Stromal cell of bone marrow (primary cell): ENCODE results near the gene GASK1A.
"Not testable (repeated sequence)": the region's sequence is repeated elsewhere in the genome, so short reads cannot be mapped to it uniquely, and the experiment has no call there.

ENCODE experiments used
- DNase-seq: peaks from one replicate; pipeline ENCODE4 v3.0.0-alpha.2; 2012; ENCODE audit warnings: low read depth

The GASK1A gene

DNA sequence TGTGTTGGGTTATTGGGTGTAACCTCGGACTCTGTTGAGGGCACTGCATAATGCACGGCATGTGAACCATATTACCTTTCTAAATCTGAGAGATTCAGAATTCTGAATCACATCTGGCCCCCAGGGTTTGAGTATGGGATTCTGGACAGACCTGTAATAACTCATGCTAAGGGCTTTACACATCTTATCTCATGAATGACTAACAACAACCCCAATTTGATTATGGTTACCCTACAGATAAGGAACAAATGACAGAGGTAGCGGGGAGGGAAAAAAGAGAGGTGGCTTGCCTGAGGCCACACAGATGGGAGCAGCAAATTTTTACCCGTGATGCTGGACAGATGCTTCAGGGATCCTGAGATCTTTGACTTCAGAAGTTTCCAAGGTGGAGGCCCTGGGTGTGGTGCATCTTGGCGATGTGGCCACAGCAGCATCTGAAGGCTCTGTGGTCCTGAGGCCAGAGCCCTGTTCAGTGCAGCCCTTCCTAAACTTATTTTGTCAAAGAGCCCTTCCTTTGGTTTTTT lies 83.0 kb downstream of the GASK1A start:
- no peak for DNase-seq

DNA sequence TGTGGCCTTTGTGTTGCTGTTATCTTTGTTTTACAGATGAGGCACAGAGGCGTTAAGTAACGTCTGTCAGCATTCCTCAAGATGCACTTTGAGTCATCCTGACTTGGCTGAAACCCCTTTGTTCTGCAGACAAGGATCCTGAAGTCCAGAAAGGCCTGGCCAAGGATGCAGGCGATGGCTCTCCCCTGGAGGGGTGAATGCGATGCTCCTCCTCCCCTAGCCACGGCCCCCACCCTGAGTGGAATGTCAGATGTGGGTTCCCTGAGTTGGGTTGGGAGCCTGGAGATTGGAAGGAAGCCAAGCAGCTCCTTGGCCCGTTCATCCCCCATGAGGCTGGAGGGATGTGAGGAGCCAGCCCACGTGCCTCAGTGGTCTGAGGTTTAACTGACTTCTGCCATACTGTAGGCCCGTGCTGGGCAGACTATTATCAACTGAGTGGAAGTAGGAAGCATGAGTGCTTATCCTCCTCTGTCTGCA lies 83.5 kb downstream of the GASK1A start:
- no peak for DNase-seq

DNA sequence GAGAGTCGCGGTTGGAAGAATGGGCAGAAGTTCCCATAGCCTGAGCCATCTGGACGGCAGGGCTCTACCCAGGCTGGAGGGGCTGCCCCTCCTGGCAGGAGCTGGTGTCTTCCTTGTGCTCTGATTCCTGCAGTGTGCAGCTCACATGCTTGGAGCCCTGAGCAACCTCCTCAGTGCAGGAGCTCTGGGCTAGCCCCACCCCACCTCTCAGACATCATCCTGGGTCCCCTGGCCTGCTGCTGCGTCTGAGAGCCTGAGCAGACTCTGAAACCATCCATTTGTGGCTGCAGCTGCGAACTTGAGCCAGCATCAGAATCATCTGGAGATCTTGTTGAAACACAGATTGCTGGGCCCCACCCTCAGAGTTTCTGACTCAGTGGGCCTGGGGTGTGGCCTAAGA lies 84.0 kb downstream of the GASK1A start:
- DNase-seq: no peak

DNA sequence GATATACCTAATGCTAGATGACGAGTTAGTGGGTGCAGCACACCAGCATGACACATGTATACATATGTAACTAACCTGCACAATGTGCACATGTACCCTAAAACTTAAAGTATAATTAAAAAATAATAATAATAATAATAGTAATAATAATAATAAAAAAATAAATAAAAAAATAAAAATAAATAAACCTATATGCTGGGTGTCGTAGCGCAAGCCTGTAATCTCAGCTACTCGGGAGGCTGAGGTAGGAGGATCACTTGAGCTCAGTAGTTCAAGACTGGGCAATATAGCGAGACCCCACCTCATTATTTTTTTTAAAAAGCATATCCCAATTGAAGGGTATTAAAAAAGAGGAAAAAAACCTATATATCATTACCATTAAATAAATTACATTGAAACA lies 91.6 kb downstream of the GASK1A start:
- not testable (repeated sequence) for DNase-seq

DNA sequence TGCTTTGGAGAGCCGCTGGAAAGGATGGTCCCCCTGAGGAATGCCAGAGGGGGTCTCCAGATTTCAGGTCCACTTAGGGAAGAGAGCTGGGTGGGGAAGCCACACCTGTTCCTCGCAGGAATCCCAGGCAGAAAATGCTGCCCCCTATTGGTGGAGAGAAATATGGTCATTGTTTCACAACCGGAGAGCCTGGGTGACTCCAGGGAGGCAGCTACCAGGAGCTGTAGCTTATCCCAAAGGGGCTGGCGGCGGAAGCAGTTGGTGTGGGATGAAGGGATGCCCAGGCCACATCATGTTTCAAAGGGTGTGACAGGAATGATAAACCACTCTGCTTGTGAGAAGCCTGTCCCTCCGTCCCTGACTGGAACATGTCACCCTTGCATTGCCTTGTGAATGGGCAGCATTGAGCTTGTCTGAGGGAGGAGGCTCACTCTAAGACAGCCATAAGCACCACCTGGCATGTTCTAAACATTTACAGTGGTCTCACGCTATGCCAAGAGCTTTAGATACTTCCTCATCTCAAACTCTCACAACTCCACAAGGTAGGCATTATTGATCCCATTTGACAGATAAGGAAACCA lies 92.3 kb downstream of the GASK1A start:
- no peak for DNase-seq

DNA sequence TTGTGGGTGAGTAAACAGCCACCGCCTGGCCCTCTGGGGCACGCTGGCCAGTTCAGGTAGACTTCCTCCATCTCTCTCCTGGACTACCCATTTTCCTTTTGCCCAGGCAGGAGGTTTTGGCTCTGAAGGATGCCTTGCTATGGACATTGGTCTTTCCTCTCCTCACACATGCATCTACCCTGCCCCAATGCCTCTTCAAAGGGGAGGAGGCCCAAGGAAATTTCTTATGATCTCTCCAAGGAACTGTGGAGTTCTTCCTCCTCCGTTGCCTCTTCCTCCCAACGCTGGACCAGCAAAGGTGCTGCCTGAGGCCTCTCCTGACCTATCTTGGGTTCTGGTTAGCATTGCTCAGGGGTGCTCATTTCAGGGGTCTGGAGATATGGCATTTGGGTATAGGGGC lies 93.2 kb downstream of the GASK1A start:
- no peak for DNase-seq

DNA sequence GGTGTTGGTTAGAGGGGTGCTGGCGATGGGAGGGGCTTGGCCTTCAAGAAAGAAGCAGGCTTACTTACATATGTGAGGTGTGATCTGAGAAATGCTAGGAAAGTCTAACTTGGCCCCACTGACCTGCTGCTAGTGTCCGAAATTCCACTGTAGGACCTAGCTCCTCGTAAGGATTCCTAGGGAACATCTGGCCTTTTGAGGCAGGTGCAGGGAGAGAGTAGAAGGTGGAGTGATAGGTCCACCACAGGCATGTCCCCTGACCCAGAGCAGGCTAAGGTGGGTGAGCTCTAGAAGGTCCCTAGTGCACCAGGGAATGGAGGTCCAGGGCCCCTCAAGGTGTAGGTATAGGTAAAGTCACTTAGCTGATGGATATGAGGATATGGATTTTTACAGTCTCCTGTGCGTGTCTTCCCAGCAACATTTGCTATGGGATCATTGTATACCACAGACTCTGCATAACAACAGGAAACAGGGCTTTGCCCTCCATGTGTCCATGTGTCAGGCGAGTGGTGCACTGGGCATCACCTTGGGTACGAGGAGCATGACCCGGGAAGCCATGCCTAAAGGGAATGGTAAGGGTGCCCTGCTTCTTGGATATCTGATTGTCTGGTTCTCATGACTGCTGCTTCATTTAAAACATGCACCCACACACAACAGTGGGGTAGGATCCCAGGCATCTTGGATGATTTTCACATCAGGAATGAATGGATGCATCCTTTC lies 94.2 kb downstream of the GASK1A start:
- no peak for DNase-seq

DNA sequence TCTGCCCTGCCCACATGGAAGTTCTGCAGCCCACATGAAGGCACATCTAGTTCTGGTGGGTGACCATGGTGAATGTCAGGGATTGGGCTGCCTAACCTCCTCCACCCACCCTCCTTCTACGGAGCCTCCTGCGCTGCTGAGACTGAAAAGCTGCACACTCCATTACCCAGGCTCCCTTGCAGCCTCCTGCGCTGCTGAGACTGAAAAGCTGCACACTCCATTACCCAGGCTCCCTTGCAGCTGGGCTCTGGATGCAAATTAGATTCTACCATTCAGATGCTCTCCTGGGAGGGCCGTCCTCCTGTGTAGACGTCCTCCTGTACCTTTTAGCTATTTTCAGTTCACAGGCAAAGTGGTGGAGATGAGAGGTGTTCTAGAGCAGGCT lies 94.7 kb downstream of the GASK1A start:
- no peak for DNase-seq

DNA sequence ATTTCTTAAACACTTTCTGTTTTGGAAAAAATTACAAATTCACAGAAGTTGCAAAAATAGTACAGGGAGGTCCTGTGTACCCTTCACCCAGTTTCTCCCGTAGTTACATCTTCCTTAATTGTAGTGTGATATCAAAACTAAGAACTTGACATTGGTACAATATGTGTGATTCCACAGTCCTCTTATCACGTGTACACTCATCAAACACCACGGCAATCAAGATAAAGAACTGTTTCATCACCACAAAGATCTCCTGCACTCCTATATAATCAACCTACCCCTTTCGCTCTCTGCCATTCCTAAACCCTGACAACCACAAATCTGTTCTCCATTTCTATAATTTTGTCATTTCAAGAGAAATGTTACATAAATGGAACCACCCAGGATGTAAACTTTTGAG lies 95.4 kb downstream of the GASK1A start:
- no peak for DNase-seq

DNA sequence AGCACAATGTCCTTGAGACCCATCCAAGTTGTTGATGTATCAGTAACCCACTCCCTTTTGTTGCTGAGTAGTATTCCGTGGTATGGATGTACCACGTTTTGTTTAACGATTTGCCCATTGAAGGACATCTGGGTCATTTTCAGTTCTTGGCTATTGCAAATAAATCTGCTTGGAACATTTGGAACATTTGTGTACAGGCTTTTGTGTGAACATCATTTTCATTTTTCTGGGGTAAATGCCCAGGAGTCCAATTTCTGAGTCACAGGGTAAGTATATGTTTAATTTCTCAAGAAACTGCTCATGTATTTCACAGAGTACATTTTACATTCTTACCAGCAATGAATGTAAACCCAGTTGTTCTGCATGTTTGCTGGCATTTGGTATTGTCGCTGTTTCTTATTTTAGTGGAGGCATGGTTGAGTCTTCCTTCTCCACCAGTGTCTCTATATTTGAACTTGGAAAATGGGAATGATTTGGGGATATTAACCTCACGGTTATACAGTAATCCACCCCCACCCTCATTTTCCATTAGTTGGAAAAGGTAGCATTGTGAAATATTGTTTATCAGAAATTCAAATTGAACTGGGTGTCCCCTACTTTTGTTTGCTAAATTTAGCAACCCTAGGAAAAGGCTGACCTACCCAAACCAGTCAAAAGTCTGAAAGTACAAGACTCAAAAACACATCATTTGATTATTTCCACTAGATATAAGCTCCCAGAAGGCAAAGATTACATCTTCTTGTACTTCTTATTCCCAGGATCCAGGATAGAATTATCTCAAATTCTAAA lies 96.0 kb downstream of the GASK1A start:
- DNase-seq: no peak

DNA sequence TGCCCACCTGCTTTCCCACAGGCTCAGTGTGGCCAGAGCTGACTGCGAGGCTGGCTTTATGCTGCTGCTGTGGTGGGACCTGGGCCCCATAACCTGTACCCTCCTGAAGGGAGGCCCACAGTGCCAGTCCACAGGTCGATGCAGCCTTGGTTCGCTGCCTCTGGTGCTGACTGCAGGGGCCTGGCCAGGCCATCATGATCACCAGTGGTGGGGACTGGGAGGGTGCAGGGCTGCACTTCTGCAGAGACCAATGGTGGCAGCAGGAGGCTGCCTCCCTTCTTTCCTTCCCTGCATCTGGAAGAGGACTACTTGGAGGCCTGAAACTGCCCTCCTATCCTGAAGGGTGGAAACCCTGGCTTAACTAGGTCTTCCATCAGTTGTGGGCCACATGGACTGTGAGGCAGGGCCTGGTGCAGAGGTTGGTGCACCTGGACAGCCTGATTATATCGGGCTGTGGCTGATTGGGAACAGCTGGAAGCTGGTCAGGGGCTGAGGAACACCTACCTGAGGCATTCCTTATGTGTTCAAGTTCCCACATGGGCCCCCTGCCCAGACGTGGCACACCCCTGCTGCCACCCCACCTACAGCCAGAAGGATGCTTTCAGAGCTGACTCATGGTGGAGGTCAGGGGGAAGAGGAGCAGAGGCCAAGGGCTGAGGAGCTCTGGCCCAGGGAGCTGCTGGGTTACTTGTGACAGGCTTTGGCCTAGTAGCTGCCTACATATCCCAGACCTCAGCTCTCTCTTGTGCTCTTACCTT lies 97.0 kb downstream of the GASK1A start:
- DNase-seq: no peak

DNA sequence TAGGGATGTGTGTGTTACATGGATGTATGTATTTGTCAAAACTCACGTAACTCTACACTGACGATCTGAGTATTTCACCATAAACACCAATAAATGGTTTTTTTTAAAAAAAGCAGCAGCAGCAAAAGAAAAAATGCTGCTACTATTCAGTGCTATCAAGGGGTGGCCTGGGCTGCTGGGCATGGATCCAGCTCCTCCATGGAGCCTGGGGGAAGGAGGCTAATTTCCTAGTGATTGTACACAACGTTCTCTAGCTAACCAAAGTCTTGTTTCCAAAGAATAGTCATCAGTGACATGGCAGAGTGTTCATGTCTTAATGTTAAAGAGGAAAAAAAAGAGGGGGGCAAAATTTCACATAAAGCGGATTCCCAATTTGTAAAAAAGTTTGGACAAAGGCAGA lies 97.7 kb downstream of the GASK1A start:
- no peak for DNase-seq

DNA sequence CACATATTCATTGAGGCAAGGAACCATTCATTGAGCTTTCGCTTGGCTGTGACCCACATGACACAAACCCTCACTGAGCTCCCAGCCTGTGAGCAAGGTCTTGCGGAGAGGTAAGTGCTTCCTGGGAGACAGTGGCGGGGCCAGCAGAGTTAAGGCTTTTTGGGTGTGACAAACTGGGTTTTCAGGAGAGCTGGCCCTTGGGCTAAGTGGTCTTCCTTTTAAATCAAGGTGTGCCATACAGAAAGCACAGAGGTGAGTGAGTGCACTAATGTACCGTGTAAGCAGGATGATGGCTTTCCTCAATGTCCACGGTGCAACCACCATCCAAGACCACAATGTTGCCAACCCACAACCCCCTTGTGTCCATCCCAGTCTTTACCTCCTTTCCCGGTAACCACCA lies 98.2 kb downstream of the GASK1A start:
- DNase-seq: no peak

DNA sequence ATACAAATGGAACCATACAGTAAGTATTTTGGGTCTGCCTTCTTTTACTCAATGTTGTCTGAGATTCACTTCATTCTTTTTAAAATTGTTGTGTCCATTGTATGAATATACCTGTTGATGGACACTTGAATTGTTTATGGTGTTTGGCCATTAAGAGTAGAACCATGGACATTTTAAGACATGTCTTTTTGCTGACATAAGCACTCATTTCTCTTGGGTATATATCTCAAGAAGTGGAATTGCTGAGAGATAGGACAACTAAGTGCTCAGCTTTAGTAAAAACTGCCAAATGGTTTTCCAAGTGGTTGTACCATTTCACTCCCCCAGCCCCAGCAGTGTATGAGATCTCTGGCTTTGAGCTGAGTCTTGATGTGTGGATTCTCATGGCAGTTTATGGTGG lies 98.6 kb downstream of the GASK1A start:
- DNase-seq: no peak

DNA sequence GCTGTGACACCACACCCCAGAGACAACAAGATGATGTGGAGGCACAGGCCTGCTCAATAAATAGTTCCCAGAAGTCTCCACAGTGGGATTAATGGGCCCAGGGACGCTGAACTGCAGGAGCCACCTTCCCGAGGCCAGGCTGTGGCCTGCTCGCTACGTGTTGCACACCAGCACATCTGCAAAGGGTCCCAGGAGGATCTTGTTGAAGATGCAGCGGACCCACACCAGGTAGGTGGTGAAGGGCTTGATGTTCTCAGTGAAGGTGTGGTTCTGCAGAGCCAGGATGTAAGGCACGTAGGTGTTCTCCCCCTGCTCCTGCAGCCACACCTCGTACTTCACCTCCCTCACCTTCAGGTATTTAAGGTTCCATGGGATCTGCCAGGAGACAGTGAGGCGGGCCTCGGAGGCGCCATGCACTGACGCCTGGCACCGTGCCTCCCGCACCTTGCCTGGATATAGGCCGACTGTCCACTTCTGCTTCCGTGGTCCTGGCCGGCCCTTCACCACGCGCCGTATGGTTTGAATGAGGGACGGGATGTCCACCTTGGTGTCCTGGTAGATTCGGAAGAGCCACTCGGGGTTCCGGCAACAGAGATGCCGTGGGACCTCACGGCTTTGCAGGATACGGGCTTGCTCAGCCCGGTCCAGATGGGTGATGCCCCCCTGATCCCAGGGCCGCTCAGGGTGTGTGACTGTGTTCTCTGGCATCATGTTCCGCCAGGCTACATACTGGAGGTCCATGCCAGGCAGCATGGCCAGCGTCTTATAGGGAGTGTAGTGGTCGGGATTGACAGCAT lies 100.6 kb downstream of the GASK1A start:
- DNase-seq: no peak

DNA sequence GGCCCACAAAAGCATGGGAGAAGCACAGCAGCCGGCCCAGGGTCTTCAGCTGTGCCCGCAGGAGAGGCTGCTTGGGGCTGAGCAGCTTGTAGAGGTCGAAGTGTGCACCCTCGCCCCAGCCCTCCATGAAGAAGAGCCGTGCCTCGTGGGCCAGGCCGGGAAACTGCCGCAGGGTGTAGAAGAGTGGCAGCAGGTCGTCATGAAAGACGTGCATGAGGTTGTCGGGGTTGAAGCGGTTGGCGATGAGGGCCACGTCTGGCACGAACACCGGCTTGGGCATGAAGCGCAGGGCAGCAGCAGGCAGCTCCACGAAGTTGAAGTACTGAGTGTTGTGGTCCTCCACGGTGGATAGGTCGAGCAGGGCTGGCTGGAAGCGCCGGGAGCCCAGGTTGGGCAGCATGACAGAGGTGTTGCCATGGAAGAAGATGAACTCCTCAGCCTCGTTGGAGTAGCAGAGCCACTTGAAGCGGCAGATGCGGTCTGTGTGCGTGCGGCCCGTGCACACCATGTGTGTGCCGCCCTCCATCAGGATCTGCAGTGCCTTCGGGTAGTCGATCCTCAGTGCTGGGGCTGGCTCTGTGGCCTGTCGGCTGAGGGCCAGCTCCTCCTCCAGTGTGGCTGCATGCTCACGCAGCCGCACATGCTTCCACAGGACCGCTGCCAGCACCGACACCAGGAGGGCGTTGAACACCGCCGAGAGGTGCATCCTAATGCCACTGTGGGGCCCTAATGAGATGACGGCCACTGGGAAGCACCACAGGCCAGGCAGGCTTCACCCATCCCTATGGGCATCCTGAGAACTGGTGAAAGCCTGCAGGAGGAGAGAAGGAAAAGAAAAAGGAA lies 101.8 kb downstream of the GASK1A start:
- DNase-seq: no peak

DNA sequence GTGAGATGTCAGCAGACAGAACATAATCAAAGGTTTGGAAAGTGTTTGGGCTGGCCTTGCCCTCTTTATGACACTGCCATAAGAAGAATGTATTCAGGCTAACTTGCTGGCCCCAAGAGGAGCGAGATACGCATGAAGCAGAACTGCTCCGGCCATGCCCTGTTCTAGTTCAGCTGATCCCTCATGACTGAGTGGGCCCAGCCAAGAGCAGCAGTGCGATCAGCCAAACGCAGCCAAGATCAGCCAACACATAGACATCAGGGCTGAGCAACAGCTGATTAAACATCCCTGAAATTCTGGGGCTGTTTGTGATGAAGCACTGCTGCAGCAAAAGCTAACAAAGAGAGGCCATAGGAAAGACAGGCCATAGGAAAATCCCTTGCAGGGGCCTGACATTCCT lies 102.7 kb downstream of the GASK1A start:
- DNase-seq: no peak

DNA sequence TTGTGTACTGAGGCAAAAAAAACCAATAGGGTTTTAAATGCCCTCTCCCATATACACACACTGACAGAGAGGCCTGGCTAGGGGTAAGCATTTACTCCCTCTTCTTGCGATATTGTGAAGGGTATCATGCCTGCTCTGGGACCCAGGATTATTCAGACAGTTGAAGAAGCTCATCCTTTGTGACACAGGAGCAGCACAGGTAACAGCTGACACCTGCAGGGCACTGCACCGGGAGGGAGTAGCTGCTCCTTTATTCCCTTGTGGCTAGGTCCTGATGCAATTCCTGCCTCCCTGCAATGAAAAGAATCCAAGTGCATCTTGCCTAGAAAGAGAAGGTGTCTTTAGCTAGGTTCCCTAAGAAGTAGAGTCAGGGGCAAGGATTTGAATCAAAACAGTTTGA lies 103.3 kb downstream of the GASK1A start:
- DNase-seq: no peak

DNA sequence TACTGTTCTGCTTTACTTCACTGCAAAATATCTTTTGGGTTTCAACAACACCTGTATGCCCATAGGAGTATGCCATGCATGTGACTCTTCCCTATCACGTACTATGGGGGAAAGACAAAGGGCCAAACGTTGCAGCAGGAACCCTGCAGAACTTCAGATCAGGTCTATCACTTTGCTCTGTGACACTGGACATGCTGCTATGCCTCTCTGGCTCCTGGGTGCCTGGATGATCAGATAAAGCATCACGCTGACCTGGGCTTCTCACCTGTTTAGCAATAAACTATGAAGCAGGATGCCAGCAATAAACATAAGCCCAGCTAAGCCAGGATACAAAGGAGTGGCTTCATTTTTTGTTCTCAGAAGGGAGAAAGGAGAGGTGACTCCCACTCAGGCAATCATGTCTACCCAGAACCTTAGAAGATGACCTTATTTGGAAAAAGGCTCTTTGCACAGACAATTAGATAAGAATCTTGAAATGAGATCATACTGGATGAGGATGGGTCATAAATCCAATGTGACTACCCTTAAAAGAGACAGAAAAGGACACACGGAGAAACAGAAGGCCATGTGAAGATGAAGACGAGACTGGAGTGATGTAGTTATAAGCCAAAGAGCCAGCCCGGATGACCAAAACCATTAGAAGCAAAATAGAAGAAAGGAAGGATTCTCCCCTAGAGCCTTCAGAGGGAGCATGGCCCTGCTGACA lies 107.5 kb downstream of the GASK1A start:
- no peak for DNase-seq

DNA sequence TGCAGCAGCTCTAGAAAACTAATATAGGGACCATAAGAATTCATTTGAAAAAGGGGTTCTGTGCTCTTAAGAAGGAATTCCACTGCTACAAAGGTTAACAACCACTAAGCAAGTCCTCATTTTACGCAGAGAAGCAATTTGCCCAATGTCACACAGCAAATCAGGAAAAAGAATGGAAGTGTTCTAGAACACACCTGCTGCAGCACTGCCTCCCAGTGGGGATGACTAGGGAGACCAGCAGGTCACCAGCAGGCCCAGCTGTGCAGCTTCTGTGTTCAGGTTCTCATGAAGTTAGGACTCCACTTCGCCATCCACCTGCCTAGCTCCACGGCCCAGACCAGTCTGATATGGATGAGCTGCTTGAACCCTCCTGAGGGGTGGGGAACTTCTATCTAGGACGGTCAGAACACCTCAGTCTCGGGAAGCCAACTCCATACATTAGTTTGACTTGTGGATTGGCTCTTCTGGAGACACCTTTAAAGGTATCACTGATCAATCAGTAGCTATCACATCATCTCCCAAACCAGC lies 108.2 kb downstream of the GASK1A start:
- DNase-seq: no peak
